IPS-NIHi11 (cell line): ENCODE results near the gene KCNK16.

ENCODE experiments used
- DNase-seq: peaks from one replicate; pipeline ENCODE4 v3.0.0; 2012; ENCODE audit warnings: mixed read lengths, low spot score

The KCNK16 gene

GRCh38 chr6:39276379-39276995 lies 46.0 kb downstream of the KCNK16 start:
- DNase-seq = no peak

GRCh38 chr6:39274903-39275302 lies 47.6 kb downstream of the KCNK16 start:
- no peak for DNase-seq

GRCh38 chr6:39274471-39274870 lies 48.0 kb downstream of the KCNK16 start:
- no peak for DNase-seq

- DNase-seq = peak; percentile 66
Observed at GRCh38 chr6:39273406-39273821, 49.1 kb downstream of the KCNK16 start.

- DNase-seq = no peak
Observed at GRCh38 chr6:39269961-39270360, 52.5 kb downstream of the KCNK16 start.

- DNase-seq = peak; percentile 42
Observed at GRCh38 chr6:39268721-39269120, 53.8 kb downstream of the KCNK16 start.

- DNase-seq = no peak
Observed at GRCh38 chr6:39268171-39268570, 54.3 kb downstream of the KCNK16 start.

- no peak for DNase-seq
Observed at GRCh38 chr6:39266782-39267355, 55.6 kb downstream of the KCNK16 start.

- DNase-seq = no peak
Observed at GRCh38 chr6:39266375-39266774, 56.1 kb downstream of the KCNK16 start.
